ENCODE data around the gene FN1. TPM values are rescaled to one million over a fixed set of nuclear protein-coding genes. Genes with fewer than 3 reads are reported as not detected.

The FN1 gene
- total RNA-seq, 2 experiments from 2014 or later, result 0.44 to 0.60 TPM

DNA sequence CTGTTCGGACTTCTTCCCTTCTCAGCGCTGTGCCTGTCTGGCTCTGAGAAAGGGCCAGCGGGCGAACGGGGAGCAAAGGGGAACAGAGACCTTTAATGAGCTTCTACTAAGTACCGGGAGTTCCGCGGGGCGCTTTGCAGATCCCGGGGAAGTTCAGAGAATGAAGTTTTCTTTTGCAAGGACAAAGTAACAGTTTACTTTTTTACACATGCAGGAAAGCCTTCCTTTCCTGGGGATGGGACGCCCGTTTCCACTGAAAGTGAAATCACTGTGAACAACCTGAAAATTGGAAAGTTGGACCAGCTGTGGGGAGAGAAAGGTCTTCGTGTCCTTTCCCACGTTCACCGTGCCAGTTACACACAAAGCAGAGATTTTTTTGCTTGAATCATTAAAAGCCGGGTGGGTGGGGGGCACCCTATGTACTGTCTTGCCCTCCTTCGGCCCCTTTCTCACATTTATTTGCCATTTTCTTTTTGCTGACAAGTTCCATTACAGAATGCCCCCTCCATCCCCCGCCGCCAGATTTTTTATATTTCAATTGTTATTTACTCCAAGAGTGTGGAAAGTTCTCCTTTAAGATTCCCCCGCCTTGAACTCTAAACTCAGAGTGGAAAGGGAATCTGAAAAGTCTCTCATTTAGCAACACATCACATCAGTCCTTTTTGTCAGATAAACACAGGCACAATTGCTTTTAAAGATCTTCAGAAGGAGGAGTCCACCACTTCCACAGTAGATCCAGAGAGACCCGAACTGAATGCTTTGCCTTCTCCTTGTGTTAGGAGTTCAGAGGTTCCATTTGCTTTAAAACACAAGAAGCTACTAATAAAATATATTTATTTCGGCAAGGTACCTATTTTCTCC, 1.1 kb upstream of the FN1 start:
- POLR2A ChIA-PET, result no interaction called here
- Mint-ChIP-seq H3K4me3 (peak overlapping the region; percentile 74), H3K4me1 (peaks cover 22% of the 10 kb centered on the region), H3K9me3 (no peaks in the 10 kb centered on the region), H3K27me3 (peaks cover 77% of the 10 kb centered on the region), H3K36me3 (ENCODE audit: low read depth) (no peaks in the 10 kb centered on the region), H3K27ac (no peak overlapping the region)
- DNase-seq, result no peak
- CTCF ChIA-PET, result interaction anchor here (0.6 kb wide), 1 partner anchor 476 kb away, joined by 4 read pairs; no protein-coding TSS in a partner anchor

DNA sequence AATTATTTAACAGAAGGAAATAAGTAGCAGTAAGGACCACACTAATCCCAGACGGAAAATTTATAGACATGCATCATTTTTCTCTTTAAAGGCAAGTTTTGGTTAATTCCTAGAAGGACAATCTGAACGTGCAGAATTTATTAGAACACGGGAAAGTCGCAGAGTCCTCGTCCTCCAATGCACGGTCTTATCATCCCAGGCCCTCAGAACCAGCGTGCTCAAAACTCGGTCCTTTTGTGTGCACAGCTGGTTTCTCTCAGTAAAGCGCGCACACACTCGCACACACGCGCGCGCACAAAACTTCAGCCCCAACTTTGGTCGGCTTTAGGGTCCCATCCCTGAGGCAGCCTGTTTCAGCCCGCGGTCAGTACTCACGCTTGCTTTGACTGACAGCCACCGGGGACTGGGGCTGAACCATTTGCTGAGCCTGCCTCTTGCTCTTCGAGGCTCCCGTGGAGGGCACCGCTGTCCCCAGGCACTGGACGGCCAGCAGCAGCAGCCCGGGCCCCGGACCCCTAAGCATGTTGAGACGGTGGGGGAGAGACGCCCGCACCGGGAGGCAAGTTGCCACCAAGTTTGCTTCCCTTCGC, 493 bp downstream of the FN1 start:
- Mint-ChIP-seq H3K36me3 (ENCODE audit: low read depth) (no peaks in the 10 kb centered on the region), H3K27ac (no peak overlapping the region), H3K4me1 (peaks cover 22% of the 10 kb centered on the region), H3K4me3 (peak overlapping the region; percentile 59), H3K27me3 (peaks cover 80% of the 10 kb centered on the region), H3K9me3 (no peaks in the 10 kb centered on the region)
- CTCF ChIA-PET, result no interaction called here
- POLR2A ChIA-PET, result no interaction called here
- DNase-seq, result no peak

DNA sequence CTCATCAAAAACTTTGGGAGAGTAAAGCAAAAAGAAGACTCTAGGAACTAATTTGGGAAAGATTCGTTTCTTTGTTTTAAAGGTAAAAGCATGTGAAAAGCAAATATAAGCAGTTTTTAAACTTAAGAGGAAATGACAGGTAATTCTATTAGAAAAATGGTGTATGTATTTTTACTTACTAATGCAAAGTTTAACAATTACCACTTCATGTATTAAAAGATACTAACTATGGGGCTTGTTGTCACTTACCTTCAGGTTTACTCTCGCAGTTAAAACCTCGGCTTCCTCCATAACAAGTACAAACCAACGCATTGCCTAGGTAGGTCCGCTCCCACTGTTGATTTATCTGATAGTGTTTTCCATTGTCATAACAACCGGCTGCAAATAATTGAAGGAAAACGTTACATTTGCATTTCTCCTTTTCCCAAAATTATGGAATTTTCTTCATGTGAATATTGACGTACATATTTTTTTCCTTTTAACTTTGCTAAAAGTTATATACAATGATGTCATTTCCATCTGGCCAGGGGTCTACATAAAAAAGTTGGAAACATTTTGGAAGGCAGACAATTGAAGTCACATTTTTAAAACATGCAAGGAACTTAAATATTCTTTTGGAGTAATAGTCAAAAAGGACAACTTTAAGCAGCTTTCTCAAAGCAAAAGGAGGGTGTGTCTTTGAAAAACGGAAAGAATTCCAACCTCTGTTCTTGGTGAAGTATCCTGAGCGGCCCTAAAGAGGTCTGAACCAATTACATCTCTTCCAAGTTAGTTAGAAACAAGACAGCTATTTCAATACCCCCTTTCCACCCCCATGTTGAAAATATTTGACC, 1.2 kb downstream of the FN1 start:
- peak overlapping the region; percentile 59 for H3K4me3 Mint-ChIP-seq
- H3K9me3 Mint-ChIP-seq, result no peaks in the 10 kb centered on the region
- peaks cover 22% of the 10 kb centered on the region for H3K4me1 Mint-ChIP-seq
- no peak overlapping the region for H3K27ac Mint-ChIP-seq
- ChIA-PET POLR2A (no interaction called here), CTCF (no interaction called here)
- H3K27me3 Mint-ChIP-seq, result peaks cover 79% of the 10 kb centered on the region
- no peak for DNase-seq
- H3K36me3 Mint-ChIP-seq (ENCODE audit: low read depth), result no peaks in the 10 kb centered on the region

DNA sequence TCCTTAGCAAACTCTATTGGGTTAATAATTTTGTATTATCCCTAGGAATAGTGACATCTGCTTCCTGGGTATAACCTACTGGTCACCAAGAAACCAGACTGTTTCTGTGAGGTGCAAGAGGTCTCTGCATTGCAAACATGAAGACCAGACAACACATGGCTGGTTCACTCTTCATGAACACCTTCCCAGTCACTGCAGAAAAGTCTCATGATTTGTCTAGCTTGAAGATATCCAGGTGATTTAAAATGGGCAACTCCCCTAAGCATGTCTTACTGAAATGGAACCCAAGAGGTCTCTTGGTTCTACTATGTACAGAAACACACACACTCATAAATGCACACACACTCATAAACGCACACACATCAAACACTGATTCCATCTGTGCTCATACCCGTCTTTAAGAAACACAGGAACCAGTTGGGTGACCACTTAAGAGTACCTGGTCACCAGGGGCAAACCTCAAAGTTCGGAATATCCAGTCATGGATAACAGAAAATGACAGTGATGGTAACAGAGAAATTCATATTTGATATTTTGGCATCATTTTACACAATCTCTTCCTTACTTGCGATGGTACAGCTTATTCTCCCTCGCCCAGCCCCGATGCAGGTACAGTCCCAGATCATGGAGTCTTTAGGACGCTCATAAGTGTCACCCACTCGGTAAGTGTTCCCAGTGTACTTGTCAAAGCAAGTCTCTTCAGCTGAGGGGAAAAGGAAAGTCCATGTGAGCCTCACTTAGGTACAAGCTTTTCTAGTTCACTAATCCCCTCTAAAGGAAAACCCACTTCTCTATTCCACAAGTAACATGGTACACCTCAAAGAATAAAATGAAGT, 2.9 kb downstream of the FN1 start:
- CTCF ChIA-PET, result interaction anchor here (0.5 kb wide), 1 partner anchor 182 kb away, joined by 3 read pairs; no protein-coding TSS in a partner anchor
- POLR2A ChIA-PET, result no interaction called here
- H3K4me3 Mint-ChIP-seq, result no peak overlapping the region
- no peak overlapping the region for H3K27ac Mint-ChIP-seq
- no peak for DNase-seq
- no peaks in the 10 kb centered on the region for H3K9me3 Mint-ChIP-seq
- no peaks in the 10 kb centered on the region for H3K36me3 Mint-ChIP-seq (ENCODE audit: low read depth)
- peaks cover 75% of the 10 kb centered on the region for H3K27me3 Mint-ChIP-seq
- H3K4me1 Mint-ChIP-seq, result peaks cover 22% of the 10 kb centered on the region

DNA sequence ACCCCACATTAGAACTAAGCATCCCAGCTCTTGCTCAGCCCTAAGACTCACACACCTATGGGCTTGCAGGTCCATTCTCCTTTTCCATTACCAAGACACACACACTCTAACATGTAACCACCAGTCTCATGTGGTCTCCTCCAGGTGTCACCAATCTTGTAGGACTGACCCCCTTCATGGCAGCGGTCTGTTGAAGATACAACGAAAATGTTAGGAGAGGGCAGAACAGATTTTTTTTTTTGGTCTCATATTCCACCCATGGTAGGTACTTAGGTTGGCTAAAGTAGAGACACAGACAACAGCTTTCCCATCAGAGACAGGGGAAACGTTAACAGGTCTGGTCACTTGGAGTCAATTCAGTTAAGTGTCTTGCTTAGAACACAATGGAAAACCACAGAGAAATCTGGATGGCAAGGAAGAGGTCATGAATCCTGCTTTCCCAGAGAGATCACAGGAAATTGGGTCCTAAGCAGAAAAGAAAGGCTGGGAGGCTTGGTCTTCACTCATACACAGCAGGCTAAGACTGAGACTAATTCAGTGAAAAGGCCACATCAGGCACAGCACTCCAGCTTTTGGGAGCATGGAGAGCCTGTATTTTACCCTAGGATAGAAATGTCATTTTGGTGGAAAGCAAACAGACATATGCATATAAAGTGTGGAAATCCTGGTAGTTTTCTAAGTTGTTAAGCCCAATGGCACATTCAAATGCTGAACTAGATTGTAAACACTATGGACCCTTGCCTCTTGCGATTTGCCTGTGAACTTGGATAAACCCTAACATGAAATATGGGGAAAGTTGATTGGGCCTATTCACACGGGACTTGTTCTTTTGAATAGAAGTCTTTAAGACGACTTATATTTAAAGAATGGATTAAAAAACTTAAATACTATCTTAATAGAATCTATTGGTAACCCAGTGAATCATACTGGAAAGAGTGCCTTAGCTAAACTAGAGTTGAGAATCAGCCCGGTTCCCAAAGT, 3.8 kb downstream of the FN1 start:
- H3K27me3 Mint-ChIP-seq, result peaks cover 71% of the 10 kb centered on the region
- H3K27ac Mint-ChIP-seq, result no peak overlapping the region
- H3K4me3 Mint-ChIP-seq, result no peak overlapping the region
- no peaks in the 10 kb centered on the region for H3K36me3 Mint-ChIP-seq (ENCODE audit: low read depth)
- ChIA-PET CTCF (no interaction called here), POLR2A (no interaction called here)
- no peak for DNase-seq
- peaks cover 20% of the 10 kb centered on the region for H3K4me1 Mint-ChIP-seq
- no peaks in the 10 kb centered on the region for H3K9me3 Mint-ChIP-seq

DNA sequence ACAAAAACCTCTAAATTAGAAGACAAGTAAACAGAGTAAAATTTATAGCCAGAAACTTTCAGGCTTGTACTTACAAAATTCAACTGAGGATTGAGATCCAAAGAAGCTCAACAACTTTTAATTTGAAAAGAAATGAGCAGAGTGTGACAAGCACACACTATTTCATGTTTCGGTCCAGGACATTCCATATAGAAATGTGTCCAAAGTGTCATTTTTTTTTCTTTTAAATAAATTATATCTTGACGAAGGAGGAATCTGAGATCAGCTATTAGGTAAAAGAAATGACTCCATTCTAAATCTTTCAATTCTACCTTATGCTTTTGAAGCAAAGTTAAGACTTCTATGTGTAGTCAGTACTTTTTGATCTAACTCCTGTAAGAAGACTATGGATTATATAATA, 4.6 kb downstream of the FN1 start:
- ChIA-PET POLR2A (interaction anchor here (0.6 kb wide), 1 partner anchor 310 kb away, joined by 3 read pairs; no protein-coding TSS in a partner anchor), CTCF (no interaction called here)
- no peaks in the 10 kb centered on the region for H3K9me3 Mint-ChIP-seq
- DNase-seq, result no peak
- peaks cover 63% of the 10 kb centered on the region for H3K27me3 Mint-ChIP-seq
- H3K4me3 Mint-ChIP-seq, result no peak overlapping the region
- H3K36me3 Mint-ChIP-seq (ENCODE audit: low read depth), result no peaks in the 10 kb centered on the region
- H3K27ac Mint-ChIP-seq, result no peak overlapping the region
- H3K4me1 Mint-ChIP-seq, result peaks cover 12% of the 10 kb centered on the region

DNA sequence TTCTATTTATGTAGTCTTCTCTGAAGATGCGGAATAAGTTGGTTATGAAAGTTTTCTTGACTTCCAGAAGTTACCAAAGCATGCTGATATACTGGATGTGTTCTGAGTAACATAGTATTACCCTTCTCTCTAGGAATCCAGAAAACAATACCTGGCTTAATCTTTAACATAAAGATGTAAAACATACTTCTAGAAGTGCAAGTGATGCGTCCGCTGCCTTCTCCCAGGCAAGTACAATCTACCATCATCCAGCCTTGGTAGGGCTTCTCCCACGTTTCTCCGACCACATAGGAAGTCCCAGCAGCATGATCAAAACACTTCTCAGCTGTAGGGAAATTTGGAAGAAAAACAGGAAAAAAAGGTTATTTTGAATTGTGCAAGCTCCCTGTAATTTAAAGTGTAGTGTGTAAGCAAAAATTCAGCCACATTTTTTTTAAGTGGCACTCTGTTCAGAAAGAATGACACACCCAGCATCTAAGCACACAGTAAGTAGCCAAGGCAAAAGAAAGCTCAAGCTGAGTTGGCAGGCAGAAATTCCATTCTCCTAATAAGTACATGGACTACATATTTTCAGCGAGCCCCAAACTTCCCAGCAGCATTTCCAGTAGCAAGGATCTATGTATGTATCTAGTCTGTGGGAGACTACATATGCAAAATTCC, 5.2 kb downstream of the FN1 start:
- Mint-ChIP-seq H3K27me3 (peaks cover 60% of the 10 kb centered on the region), H3K4me1 (peaks cover 10% of the 10 kb centered on the region), H3K27ac (no peak overlapping the region), H3K4me3 (no peak overlapping the region), H3K9me3 (no peaks in the 10 kb centered on the region), H3K36me3 (ENCODE audit: low read depth) (no peaks in the 10 kb centered on the region)
- ChIA-PET POLR2A (interaction anchor here (0.6 kb wide), 1 partner anchor 310 kb away, joined by 3 read pairs; no protein-coding TSS in a partner anchor), CTCF (no interaction called here)
- DNase-seq, result no peak

DNA sequence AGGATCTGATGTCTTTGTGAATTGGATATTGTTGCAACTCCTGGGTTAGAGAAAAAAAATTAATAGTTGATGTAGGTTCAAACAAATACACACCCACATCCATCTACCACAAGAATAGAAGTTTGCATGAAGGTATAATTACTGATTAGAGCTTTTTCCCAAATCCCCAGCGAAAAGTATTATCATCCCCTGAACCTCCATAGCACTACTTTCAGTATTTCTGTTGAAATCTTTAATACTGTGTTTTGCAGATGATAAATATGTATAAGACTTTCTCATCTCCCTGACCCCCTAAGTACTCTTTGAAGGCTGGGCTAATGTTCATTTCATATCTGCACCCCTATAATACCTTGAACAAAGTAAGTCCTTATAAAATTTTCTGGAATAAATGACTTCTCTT, 6.4 kb downstream of the FN1 start:
- no peaks in the 10 kb centered on the region for H3K9me3 Mint-ChIP-seq
- ChIA-PET POLR2A (no interaction called here), CTCF (no interaction called here)
- DNase-seq, result no peak
- H3K4me1 Mint-ChIP-seq, result no peaks in the 10 kb centered on the region
- no peak overlapping the region for H3K4me3 Mint-ChIP-seq
- H3K27me3 Mint-ChIP-seq, result peaks cover 48% of the 10 kb centered on the region
- H3K36me3 Mint-ChIP-seq (ENCODE audit: low read depth), result no peaks in the 10 kb centered on the region
- no peak overlapping the region for H3K27ac Mint-ChIP-seq

DNA sequence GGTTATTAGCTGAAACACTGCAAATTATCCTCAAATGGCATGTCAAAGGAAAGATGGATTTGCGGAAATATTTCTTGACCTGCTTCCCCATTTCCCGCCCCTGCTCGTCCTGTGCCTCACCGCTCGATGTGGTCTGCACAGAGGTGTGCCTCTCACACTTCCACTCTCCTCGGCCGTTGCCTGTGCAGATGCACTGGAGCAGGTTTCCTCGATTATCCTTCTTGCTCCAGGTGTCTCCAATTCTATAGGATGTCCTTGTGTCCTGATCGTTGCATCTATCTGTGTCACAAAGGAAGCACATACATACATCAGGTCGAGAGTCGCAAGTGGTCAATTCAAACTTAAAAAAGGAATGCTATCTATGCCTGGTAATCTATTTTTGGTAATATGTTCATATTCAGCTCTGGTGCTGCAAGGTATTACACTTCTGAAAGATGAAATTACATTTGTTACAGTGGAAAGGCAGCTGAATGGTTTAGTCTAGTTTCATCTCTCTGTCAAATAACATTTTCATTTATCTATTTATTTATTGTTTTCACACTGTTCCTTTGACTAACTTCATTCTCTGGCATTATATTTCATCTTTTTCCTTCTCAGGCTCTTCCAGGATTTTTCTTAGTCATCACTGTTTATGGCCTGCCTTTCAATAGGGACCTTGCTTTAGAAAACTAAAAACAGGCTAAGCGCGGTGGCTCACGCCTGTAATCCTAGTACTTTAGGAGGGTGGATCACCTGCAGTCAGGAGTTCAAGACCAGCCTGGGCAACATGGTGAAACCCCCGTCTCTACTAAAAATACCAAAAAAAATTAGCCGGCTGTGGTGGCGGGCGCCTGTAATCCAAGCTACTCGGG, 7.6 kb downstream of the FN1 start:
- ChIA-PET CTCF (interaction anchor here (1.0 kb wide), 1 partner anchor 400 kb away, joined by 3 read pairs; no protein-coding TSS in a partner anchor), POLR2A (no interaction called here)
- Mint-ChIP-seq H3K9me3 (no peaks in the 10 kb centered on the region), H3K27me3 (peaks cover 46% of the 10 kb centered on the region), H3K4me1 (no peaks in the 10 kb centered on the region), H3K36me3 (ENCODE audit: low read depth) (no peaks in the 10 kb centered on the region), H3K4me3 (no peak overlapping the region), H3K27ac (no peak overlapping the region)
- no peak for DNase-seq

DNA sequence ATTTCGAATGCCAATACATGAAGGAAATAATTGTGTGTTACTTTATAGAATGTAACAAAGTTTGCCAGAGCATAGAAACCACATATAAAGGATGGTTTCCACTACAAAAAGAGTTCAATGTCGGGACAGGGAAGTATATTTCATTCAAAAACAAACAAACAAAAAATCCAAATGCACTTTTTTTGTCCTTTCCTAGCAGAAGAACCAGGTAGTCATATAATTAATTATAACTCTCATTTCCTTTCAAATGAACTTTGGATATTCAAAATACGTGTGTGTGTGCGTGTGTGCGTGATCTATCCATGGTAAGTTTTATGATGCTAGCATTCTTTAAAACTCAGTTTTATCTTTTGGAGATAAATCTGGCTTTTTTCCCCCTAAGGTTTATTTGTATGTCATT, 8.3 kb downstream of the FN1 start:
- ChIA-PET POLR2A (no interaction called here), CTCF (no interaction called here)
- Mint-ChIP-seq H3K36me3 (ENCODE audit: low read depth) (no peaks in the 10 kb centered on the region), H3K27ac (no peak overlapping the region), H3K27me3 (peaks cover 41% of the 10 kb centered on the region), H3K4me1 (no peaks in the 10 kb centered on the region), H3K9me3 (no peaks in the 10 kb centered on the region), H3K4me3 (no peak overlapping the region)
- DNase-seq, result no peak
